Measurements from ENCODE around the gene GPC5. TPM values are rescaled to one million over a fixed set of nuclear protein-coding genes. Genes with fewer than 3 reads are reported as not detected.

GPC5 gene
- total RNA-seq, 1 experiment from 2014 or later, result 0.15 TPM

- Histone ChIP-seq H3K4me2 (ENCODE audit: insufficient read depth, insufficient read length, low read length) (no peak overlapping the region), H3K18ac (ENCODE audit: insufficient read length, low read depth, low read length) (no peak overlapping the region), H3K4me1 (ENCODE audit: insufficient read depth, low read length) (no peaks in the 10 kb centered on the region), H4K5ac (ENCODE audit: insufficient read length, low read depth, low read length) (no peak overlapping the region), H4K8ac (replicated peaks; ENCODE audit: insufficient read length, low read depth, low read length) (no peak overlapping the region), H3K4ac (ENCODE audit: low read depth, low read length) (no peak overlapping the region), H2BK12ac (ENCODE audit: insufficient read length, low read depth, low read length) (no peak overlapping the region), H3T11ph (ENCODE audit: low read length) (no peak overlapping the region), H2AK5ac (ENCODE audit: insufficient read length, low read length) (no peak overlapping the region), H3K9me3 (ENCODE audit: control insufficient read depth, low read depth, low read length) (no peaks in the 10 kb centered on the region), H3K79me2 (ENCODE audit: insufficient read depth, low read length) (no peaks in the 10 kb centered on the region), H4K20me1 (ENCODE audit: control insufficient read depth, insufficient read depth, insufficient read length) (no peaks in the 10 kb centered on the region), H3K23me2 (ENCODE audit: insufficient read length, low read depth, low read length, poor library complexity, severe bottlenecking) (no peaks in the 10 kb centered on the region), H2AFZ (ENCODE audit: low read length) (no peak overlapping the region), H2BK15ac (ENCODE audit: low read depth, low read length) (no peak overlapping the region), H3K23ac (ENCODE audit: insufficient read length, low read depth, low read length) (no peak overlapping the region), H3K27me3 (ENCODE audit: insufficient read depth, low read length) (no peaks in the 10 kb centered on the region), H2BK5ac (ENCODE audit: insufficient read length, low read length) (no peak overlapping the region), H3K9ac (ENCODE audit: extremely low read depth, insufficient read length, low read length) (no peak overlapping the region), H3K27ac (ENCODE audit: insufficient read length, low read depth, low read length) (no peak overlapping the region), H3K56ac (ENCODE audit: insufficient read length, low read depth, low read length) (no peak overlapping the region), H2BK120ac (ENCODE audit: low read depth, low read length, poor library complexity, severe bottlenecking) (no peak overlapping the region), H3K79me1 (ENCODE audit: insufficient read depth, low read depth, low read length, poor library complexity, severe bottlenecking) (no peaks in the 10 kb centered on the region), H4K91ac (ENCODE audit: insufficient read length, low read depth, low read length) (no peak overlapping the region), H2BK20ac (ENCODE audit: low read depth, low read length, poor library complexity, severe bottlenecking) (no peak overlapping the region), H3K14ac (ENCODE audit: insufficient read depth, low read length) (no peak overlapping the region)
- Mint-ChIP-seq H3K36me3 (ENCODE audit: insufficient read depth in 1 of 3, low read depth in 3 of 3) (no peaks in the 10 kb centered on the region), H3K27me3 (ENCODE audit: low read depth) (no peaks in the 10 kb centered on the region), H3K27ac (no peak overlapping the region), H3K4me3 (no peak overlapping the region), H3K9me3 (no peaks in the 10 kb centered on the region), H3K4me1 (no peaks in the 10 kb centered on the region)
- WGBS (ENCODE audit: extremely low coverage, insufficient read length, low lambda C conversion rate), result 100% methylated on average over 3 of the region's 4 CpGs
- DNase-seq, result no peak
- no peak for TF ChIP-seq CTCF (conservative IDR thresholded peaks at IDR 0.05)
These were observed 14.6 kb upstream of the GPC5 start for GRCh38 chr13:91383836-91384235.

Measured in H9 (cell line).